Renal pelvis (tissue), 12 donors: ENCODE measurements around the gene PTX3. TPM values are rescaled to one million over a fixed set of nuclear protein-coding genes. Genes with fewer than 3 reads are reported as not detected.
A peak's percentile ranks its signal among the peaks of the same experiment; 100 is the strongest.

ENCODE experiments used
- DNase-seq: peaks from one replicate; pipeline ENCODE4 v3.0.0-alpha.2; 2013
- long read RNA-seq, 16 experiments: transcript quantifications; one replicate each; lab custom pipeline, GENCODE V29; 2026
- polyA plus RNA-seq, 3 donors: library from polyadenylated mRNA; unstranded; fragments of 120-200 nt; gene quantifications; one replicate each; pipeline ENCODE4 v1.2.1, GENCODE V29; 2013; ENCODE audit not compliant: insufficient read length in 3 of 3

The PTX3 gene
- 1 to 10 TPM; 2.7 to 6.3 (median 3.3) TPM for polyA plus RNA-seq
- long read RNA-seq, donor 1, partial matches to known transcripts = 0 of 4 reads
- long read RNA-seq, donor 1, other reads (novel, unspliced or antisense) = 0 of 4 reads
- long read RNA-seq, donor 2, partial matches to known transcripts = 0 of 2 reads
- long read RNA-seq, donor 2, other reads (novel, unspliced or antisense) = 0 of 2 reads
- long read RNA-seq, donor 3, partial matches to known transcripts = 0 of 4 reads
- long read RNA-seq, donor 3, other reads (novel, unspliced or antisense) = 0 of 4 reads
- long read RNA-seq, donor 4 = 0 reads
- long read RNA-seq, donor 5, partial matches to known transcripts = 0 of 2 reads
- long read RNA-seq, donor 5, other reads (novel, unspliced or antisense) = 0 of 2 reads
- long read RNA-seq, donor 6 = 0 reads
- long read RNA-seq, donor 7, partial matches to known transcripts = 0 of 2 reads
- long read RNA-seq, donor 7, other reads (novel, unspliced or antisense) = 0 of 2 reads
- long read RNA-seq, donor 8, transcript PTX3-201 (3 exons, 1,940 nt) = major isoform, 12 of 18 reads
- long read RNA-seq, donor 8, partial matches to known transcripts = 6 of 18 reads
- long read RNA-seq, donor 8, other reads (novel, unspliced or antisense) = 0 of 18 reads
- long read RNA-seq, donor 9, transcript PTX3-201 (3 exons, 1,940 nt) = major isoform, 6 of 6 reads
- long read RNA-seq, donor 9, partial matches to known transcripts = 0 of 6 reads
- long read RNA-seq, donor 9, other reads (novel, unspliced or antisense) = 0 of 6 reads
- long read RNA-seq, donor 10 = 0 reads
- long read RNA-seq, donor 11, partial matches to known transcripts = 0 of 1 reads
- long read RNA-seq, donor 11, other reads (novel, unspliced or antisense) = 0 of 1 reads
- long read RNA-seq, donor 12, partial matches to known transcripts = 0 of 2 reads
- long read RNA-seq, donor 12, other reads (novel, unspliced or antisense) = 0 of 2 reads
- long read RNA-seq, donor 13, partial matches to known transcripts = 0 of 1 reads
- long read RNA-seq, donor 13, other reads (novel, unspliced or antisense) = 0 of 1 reads
- long read RNA-seq, donor 14 = 0 reads
- long read RNA-seq, donor 15, transcript PTX3-201 (3 exons, 1,940 nt) = major isoform, 6 of 6 reads
- long read RNA-seq, donor 15, partial matches to known transcripts = 0 of 6 reads
- long read RNA-seq, donor 15, other reads (novel, unspliced or antisense) = 0 of 6 reads
- long read RNA-seq, donor 16, transcript PTX3-201 (3 exons, 1,940 nt) = major isoform, 6 of 6 reads
- long read RNA-seq, donor 16, partial matches to known transcripts = 0 of 6 reads
- long read RNA-seq, donor 16, other reads (novel, unspliced or antisense) = 0 of 6 reads

- peak; percentile 48 for DNase-seq
Measured at GRCh38 chr3:157436583-157437291, at the start of gene PTX3. Gene PTX3 (plus strand): TSS chr3:157436850. CDS start chr3:157436934, 84 bp downstream.

GRCh38 chr3:157387708-157388435 lies 48.8 kb upstream of the PTX3 start:
- DNase-seq = peak; percentile 44

- no peak for DNase-seq
Measured at GRCh38 chr3:157388976-157389375, 47.7 kb upstream of the PTX3 start.

GRCh38 chr3:157390713-157391515 lies 45.7 kb upstream of the PTX3 start:
- DNase-seq = no peak

GRCh38 chr3:157392104-157392503 lies 44.5 kb upstream of the PTX3 start:
- no peak for DNase-seq

GRCh38 chr3:157393113-157393512 lies 43.5 kb upstream of the PTX3 start:
- DNase-seq = no peak

- no peak for DNase-seq
Measured at GRCh38 chr3:157394411-157394810, 42.2 kb upstream of the PTX3 start.

- no peak for DNase-seq
Measured at GRCh38 chr3:157398598-157398997, 38.1 kb upstream of the PTX3 start.

GRCh38 chr3:157404381-157404780 lies 32.3 kb upstream of the PTX3 start:
- DNase-seq = no peak

- DNase-seq = no peak
Measured at GRCh38 chr3:157405457-157405856, 31.2 kb upstream of the PTX3 start.

GRCh38 chr3:157406394-157406793 lies 30.3 kb upstream of the PTX3 start:
- no peak for DNase-seq

- no peak for DNase-seq
Measured at GRCh38 chr3:157407769-157408168, 28.9 kb upstream of the PTX3 start.

GRCh38 chr3:157408499-157409149 lies 28.0 kb upstream of the PTX3 start:
- no peak for DNase-seq

GRCh38 chr3:157409516-157409915 lies 27.1 kb upstream of the PTX3 start:
- no peak for DNase-seq

GRCh38 chr3:157410945-157411344 lies 25.7 kb upstream of the PTX3 start:
- DNase-seq = no peak

- DNase-seq = no peak
Measured at GRCh38 chr3:157412323-157412855, 24.3 kb upstream of the PTX3 start.

GRCh38 chr3:157414861-157415260 lies 21.8 kb upstream of the PTX3 start:
- DNase-seq = no peak

- DNase-seq = no peak
Measured at GRCh38 chr3:157416347-157417087, 20.1 kb upstream of the PTX3 start.
